ENCODE measurements around the gene COG6.

- TF ChIP-seq, protein P1, sequence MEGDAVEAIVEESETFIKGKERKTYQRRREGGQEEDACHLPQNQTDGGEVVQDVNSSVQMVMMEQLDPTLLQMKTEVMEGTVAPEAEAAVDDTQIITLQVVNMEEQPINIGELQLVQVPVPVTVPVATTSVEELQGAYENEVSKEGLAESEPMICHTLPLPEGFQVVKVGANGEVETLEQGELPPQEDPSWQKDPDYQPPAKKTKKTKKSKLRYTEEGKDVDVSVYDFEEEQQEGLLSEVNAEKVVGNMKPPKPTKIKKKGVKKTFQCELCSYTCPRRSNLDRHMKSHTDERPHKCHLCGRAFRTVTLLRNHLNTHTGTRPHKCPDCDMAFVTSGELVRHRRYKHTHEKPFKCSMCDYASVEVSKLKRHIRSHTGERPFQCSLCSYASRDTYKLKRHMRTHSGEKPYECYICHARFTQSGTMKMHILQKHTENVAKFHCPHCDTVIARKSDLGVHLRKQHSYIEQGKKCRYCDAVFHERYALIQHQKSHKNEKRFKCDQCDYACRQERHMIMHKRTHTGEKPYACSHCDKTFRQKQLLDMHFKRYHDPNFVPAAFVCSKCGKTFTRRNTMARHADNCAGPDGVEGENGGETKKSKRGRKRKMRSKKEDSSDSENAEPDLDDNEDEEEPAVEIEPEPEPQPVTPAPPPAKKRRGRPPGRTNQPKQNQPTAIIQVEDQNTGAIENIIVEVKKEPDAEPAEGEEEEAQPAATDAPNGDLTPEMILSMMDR (conservative IDR thresholded peaks at IDR 0.05; ENCODE audit: low read depth, low read length), result no peak
- TF ChIP-seq EZH2 (IDR thresholded peaks at IDR 0.05; ENCODE audit: low read length, unreplicated experiment) (no peak), EZH2phosphoT487 (IDR thresholded peaks at IDR 0.05; ENCODE audit: borderline replicate concordance, low read length) (no peak)
These were observed 10.3 kb downstream of the COG6 start for GRCh38 chr13:39665763-39666162.
